GM19240 (cell line): Measurements from ENCODE around the gene FBXO24.
"Not testable (repeated sequence)": the region's sequence is repeated elsewhere in the genome, so short reads cannot be mapped to it uniquely, and the experiment has no call there.

ENCODE experiments used
- DNase-seq: peaks from one replicate; pipeline ENCODE4 v3.0.0; 2011; ENCODE audit warnings: low spot score; ENCODE audit not compliant: insufficient read length

Gene FBXO24

GRCh38 chr7:100586266-100587025 lies at the start of gene FBXO24:
FBXO24 (plus strand) TSS chr7:100586328; CDS start chr7:100586626, 298 bp downstream.
- DNase-seq, result peak; percentile 99

GRCh38 chr7:100536695-100537094 lies 49.4 kb upstream of the FBXO24 start:
- not testable (repeated sequence) for DNase-seq

GRCh38 chr7:100538348-100538653 lies 47.8 kb upstream of the FBXO24 start:
- no peak for DNase-seq

GRCh38 chr7:100538654-100539435 lies 47.3 kb upstream of the FBXO24 start, which contains the start of gene AGFG2:
AGFG2 (plus strand) TSS chr7:100539203; CDS start chr7:100539347, 144 bp downstream.
- peak; percentile 93 for DNase-seq

GRCh38 chr7:100539436-100540006 lies 46.6 kb upstream of the FBXO24 start:
- DNase-seq, result no peak

GRCh38 chr7:100540073-100540723 lies 45.9 kb upstream of the FBXO24 start:
- no peak for DNase-seq

GRCh38 chr7:100541309-100541708 lies 44.8 kb upstream of the FBXO24 start:
- DNase-seq, result not testable (repeated sequence)

GRCh38 chr7:100543586-100543985 lies 42.5 kb upstream of the FBXO24 start:
- no peak for DNase-seq

- DNase-seq, result no peak
These were observed 41.7 kb upstream of the FBXO24 start for GRCh38 chr7:100544386-100544785.

GRCh38 chr7:100544967-100545359 lies 41.2 kb upstream of the FBXO24 start:
- DNase-seq, result no peak

- DNase-seq, result no peak
These were observed 40.6 kb upstream of the FBXO24 start for GRCh38 chr7:100545360-100546128.

- no peak for DNase-seq
These were observed 39.8 kb upstream of the FBXO24 start for GRCh38 chr7:100546129-100546925.

GRCh38 chr7:100546926-100547800 lies 39.0 kb upstream of the FBXO24 start:
- no peak for DNase-seq

- DNase-seq, result no peak
These were observed 38.3 kb upstream of the FBXO24 start for GRCh38 chr7:100547872-100548271.

GRCh38 chr7:100548446-100548845 lies 37.7 kb upstream of the FBXO24 start:
- DNase-seq, result not testable (repeated sequence)

GRCh38 chr7:100552532-100552931 lies 33.6 kb upstream of the FBXO24 start:
- DNase-seq, result no peak

GRCh38 chr7:100553032-100553431 lies 33.1 kb upstream of the FBXO24 start:
- no peak for DNase-seq

- DNase-seq, result no peak
These were observed 30.4 kb upstream of the FBXO24 start for GRCh38 chr7:100555701-100556100.

- no peak for DNase-seq
These were observed 29.6 kb upstream of the FBXO24 start for GRCh38 chr7:100556541-100556940.
